B cell (primary cell): ENCODE results near the gene HECTD1. TPM values are rescaled to one million over a fixed set of nuclear protein-coding genes. Genes with fewer than 3 reads are reported as not detected.
A peak's percentile ranks its signal among the peaks of the same experiment; 100 is the strongest.
"Not testable (repeated sequence)": the region's sequence is repeated elsewhere in the genome, so short reads cannot be mapped to it uniquely, and the experiment has no call there.

Source experiments
- ATAC-seq: fragments of 200-7000 bp; cut with Tn5 transposase; one replicate; pipeline ENCODE4 v1.10.0; 2021; ENCODE audit warnings: low read depth, mild to moderate bottlenecking, moderate number of reproducible peaks, moderate library complexity
- CTCF ChIA-PET: fragments of 350-600 bp; sonication (Branson Sonifier 250); formaldehyde crosslinking; loops from one replicate; lab custom pipeline; 2021; ENCODE audit warnings: antibody characterized with exemption, inconsistent platforms; lab: Charles Lee
- POLR2A ChIA-PET: fragments of 350-600 bp; sonication (Branson Sonifier 250); formaldehyde crosslinking; loops from one replicate; lab custom pipeline; 2021; ENCODE audit warnings: antibody characterized with exemption; lab: Charles Lee
- DNase-seq: peaks from one replicate; pipeline ENCODE4 v3.0.0; 2013
- H2AFZ ChIP-seq: 2 replicates; pipeline ENCODE4 v1.6.1; 2012; ENCODE audit warnings: mild to moderate bottlenecking, low read depth, low read length; ENCODE audit not compliant: insufficient read depth, poor library complexity, severe bottlenecking
- H3K27ac ChIP-seq, 2 donors: 1 replicate in 1 of 2; 2 replicates in 1 of 2; pipeline ENCODE4 v1.5.1; 2012 to 2013; ENCODE audit warnings: low read length in 2 of 2, mild to moderate bottlenecking in 2 of 2, moderate library complexity in 1 of 2
- H3K27me3 ChIP-seq, 4 experiments: fragments of 200-600 bp in 1 of 4; sonication (generic) in 1 of 4; replicated peaks in 1 of 4; 1 replicate in 2 of 4; 2 replicates in 2 of 4; pipeline versions ENCODE4 v1.6.1 to v1.7.0; 2013 to 2016; ENCODE audit warnings: low read length in 3 of 4, mild to moderate bottlenecking in 2 of 4, mixed read lengths in 1 of 4, moderate library complexity in 1 of 4; ENCODE audit not compliant: insufficient read depth in 4 of 4, control insufficient read depth in 3 of 4; ENCODE audit errors: control extremely low read depth in 1 of 4
- H3K36me3 ChIP-seq, 2 experiments: replicated peaks in 1 of 2; 1 replicate in 1 of 2; 2 replicates in 1 of 2; pipeline versions ENCODE4 v1.6.1 to v1.7.1; 2013; ENCODE audit warnings: low read length in 1 of 2; ENCODE audit not compliant: insufficient read depth in 2 of 2, control insufficient read depth in 1 of 2; ENCODE audit errors: control extremely low read depth in 1 of 2, extremely low read depth in 1 of 2
- H3K4me1 ChIP-seq, 2 donors: fragments of 200-600 bp in 1 of 2; sonication (generic) in 1 of 2; 1 replicate in 1 of 2; 2 replicates in 1 of 2; pipeline versions ENCODE4 v1.5.1 to v1.6.1; 2013 to 2017; ENCODE audit warnings: low read length in 2 of 2; ENCODE audit not compliant: control insufficient read depth in 2 of 2, insufficient read depth in 2 of 2
- H3K4me2 ChIP-seq: replicated peaks from 2 replicates; pipeline ENCODE3; 2012; ENCODE audit warnings: mild to moderate bottlenecking, low read depth, low read length; ENCODE audit not compliant: poor library complexity, severe bottlenecking
- H3K4me3 ChIP-seq, 5 experiments: fragments of 200-600 bp in 1 of 5; sonication (generic) in 1 of 5; 1 replicate in 3 of 5; 2 replicates in 2 of 5; pipeline versions ENCODE4 v1.5.1 to v1.7.0; 2011 to 2016; ENCODE audit warnings: low read length in 4 of 5, mild to moderate bottlenecking in 4 of 5, low read depth in 2 of 5, control low read depth in 1 of 5, moderate library complexity in 1 of 5; ENCODE audit not compliant: insufficient read depth in 1 of 5; ENCODE audit errors: control extremely low read depth in 1 of 5, extremely low read depth in 1 of 5
- H3K79me2 ChIP-seq: fragments of 200-600 bp; sonication (generic); one replicate; pipeline ENCODE4 v1.6.0; 2016; ENCODE audit warnings: low read length; ENCODE audit not compliant: control insufficient read depth, insufficient read depth
- H3K9ac ChIP-seq: fragments of 200-600 bp; sonication (generic); 2 replicates; pipeline ENCODE4 v1.6.1; 2017; ENCODE audit warnings: mild to moderate bottlenecking, low read length, moderate library complexity
- H3K9me3 ChIP-seq, 3 donors: one replicate each; pipeline versions ENCODE4 v1.6.1 to v1.7.1; 2013; ENCODE audit warnings: low read length in 2 of 3; ENCODE audit not compliant: control insufficient read depth in 2 of 3, insufficient read depth in 1 of 3; ENCODE audit errors: control extremely low read depth in 1 of 3
- H4K20me1 ChIP-seq: 2 replicates; pipeline ENCODE4 v1.6.0; 2012; ENCODE audit warnings: mild to moderate bottlenecking, low read length; ENCODE audit not compliant: insufficient read depth, control insufficient read depth, poor library complexity, severe bottlenecking
- H3K27ac Mint-ChIP-seq: one replicate; pipeline ENCODE4 v1.8.0; 2021; ENCODE audit warnings: mixed read lengths
- H3K27me3 Mint-ChIP-seq: one replicate; pipeline ENCODE4 v1.8.0; 2021; ENCODE audit warnings: mixed read lengths
- H3K4me1 Mint-ChIP-seq: one replicate; pipeline ENCODE4 v1.8.0; 2021; ENCODE audit warnings: mixed read lengths
- H3K4me3 Mint-ChIP-seq: one replicate; pipeline ENCODE4 v1.8.0; 2021; ENCODE audit warnings: mixed read lengths
- H3K9me3 Mint-ChIP-seq: one replicate; pipeline ENCODE4 v1.8.0; 2022; ENCODE audit warnings: mixed read lengths; ENCODE audit not compliant: insufficient read depth
- EZH2 ChIP-seq: IDR thresholded peaks from 2 replicates; pipeline ENCODE4 v1.6.1; 2012; ENCODE audit warnings: borderline replicate concordance, low read depth, mild to moderate bottlenecking, moderate library complexity, low read length; ENCODE audit not compliant: insufficient read depth, poor library complexity, severe bottlenecking
- WGBS: methylation state at CpG from one replicate; pipeline ENCODE4 v1.1.5; 2013; ENCODE audit warnings: missing lambda C conversion rate; ENCODE audit not compliant: insufficient coverage; 5-methylcytosine and 5-hydroxymethylcytosine counted together
- intact Hi-C: fragments of 100-400 bp; cut with micrococcal nuclease; formaldehyde crosslinking; loops from one replicate; pipeline ENCODE4 v1.10.0; 2022
- polyA plus RNA-seq: library from polyadenylated mRNA; depleted of rRNA; stranded (reverse); fragments of >200 nt; gene quantifications from 2 replicates; pipeline ENCODE4 v1.2.3, GENCODE V29; 2012
- total RNA-seq, 2 donors: library from RNA; stranded (reverse); fragments of 120-200 nt in 1 of 2; gene quantifications; 1 replicate in 1 of 2; 2 replicates in 1 of 2; pipeline versions ENCODE4 v1.2.3 to v1.2.4, GENCODE V29; 2013 to 2022
- TF ChIP-seq, protein P1 (sequence below): fragments of 200-600 bp; IDR thresholded peaks from one replicate; pipeline ENCODE4 v1.8.0; 2022; ENCODE audit warnings: antibody characterized with exemption, mild to moderate bottlenecking

Gene HECTD1
- total and polyA plus RNA-seq, 2 donors (not counting 1 experiment from before 2014, with no cell fraction given) = 63.1 to 184 TPM

GRCh38 chr14:31189346-31190218 lies 18.0 kb downstream of the HECTD1 start:
- no peaks in the 10 kb centered on the region for H3K9me3 ChIP-seq
- Mint-ChIP-seq H3K9me3 (no peaks in the 10 kb centered on the region), H3K4me3 (no peak overlapping the region), H3K27me3 (no peaks in the 10 kb centered on the region), H3K4me1 (peaks cover 27% of the 10 kb centered on the region), H3K27ac (no peak overlapping the region)
- no peak overlapping the region for H3K27ac ChIP-seq
- 67% methylated on average over 3 of the region's 5 CpGs for WGBS
- intact Hi-C loops = no loop called here
- H2AFZ ChIP-seq = no peak overlapping the region
- H3K4me1 ChIP-seq = peaks cover 0 to 4% of the 10 kb centered on the region in 2 donors
- CTCF ChIA-PET = no interaction called here
- no peaks in the 10 kb centered on the region for H3K27me3 ChIP-seq
- peaks cover 66% of the 10 kb centered on the region for H4K20me1 ChIP-seq
- no peak overlapping the region for H3K4me2 ChIP-seq
- H3K36me3 ChIP-seq = peaks cover 2 to 28% of the 10 kb centered on the region in 2 experiments
- H3K79me2 ChIP-seq = peaks cover 93% of the 10 kb centered on the region
- POLR2A ChIA-PET = interaction anchor here (0.6 kb wide), 1 partner anchor 11 kb away, joined by 8 read pairs; no protein-coding TSS in a partner anchor
- no peak overlapping the region for H3K4me3 ChIP-seq
- DNase-seq = no peak
- ATAC-seq = no peak
- H3K9ac ChIP-seq = no peak overlapping the region
- TF ChIP-seq EZH2 = no peak
- TF ChIP-seq, protein P1, sequence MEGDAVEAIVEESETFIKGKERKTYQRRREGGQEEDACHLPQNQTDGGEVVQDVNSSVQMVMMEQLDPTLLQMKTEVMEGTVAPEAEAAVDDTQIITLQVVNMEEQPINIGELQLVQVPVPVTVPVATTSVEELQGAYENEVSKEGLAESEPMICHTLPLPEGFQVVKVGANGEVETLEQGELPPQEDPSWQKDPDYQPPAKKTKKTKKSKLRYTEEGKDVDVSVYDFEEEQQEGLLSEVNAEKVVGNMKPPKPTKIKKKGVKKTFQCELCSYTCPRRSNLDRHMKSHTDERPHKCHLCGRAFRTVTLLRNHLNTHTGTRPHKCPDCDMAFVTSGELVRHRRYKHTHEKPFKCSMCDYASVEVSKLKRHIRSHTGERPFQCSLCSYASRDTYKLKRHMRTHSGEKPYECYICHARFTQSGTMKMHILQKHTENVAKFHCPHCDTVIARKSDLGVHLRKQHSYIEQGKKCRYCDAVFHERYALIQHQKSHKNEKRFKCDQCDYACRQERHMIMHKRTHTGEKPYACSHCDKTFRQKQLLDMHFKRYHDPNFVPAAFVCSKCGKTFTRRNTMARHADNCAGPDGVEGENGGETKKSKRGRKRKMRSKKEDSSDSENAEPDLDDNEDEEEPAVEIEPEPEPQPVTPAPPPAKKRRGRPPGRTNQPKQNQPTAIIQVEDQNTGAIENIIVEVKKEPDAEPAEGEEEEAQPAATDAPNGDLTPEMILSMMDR = no peak

- H2AFZ ChIP-seq = no peak overlapping the region
- no peak overlapping the region for H3K9ac ChIP-seq
- no peaks in the 10 kb centered on the region for H3K9me3 Mint-ChIP-seq
- peak overlapping the region; percentile 2 for H3K27ac Mint-ChIP-seq
- DNase-seq (no peak), ATAC-seq (no peak)
- peaks cover 25% of the 10 kb centered on the region for H3K4me1 Mint-ChIP-seq
- intact Hi-C loops = no loop called here
- peak overlapping the region in 1 of 2 donors; percentile 42 for H3K27ac ChIP-seq
- TF ChIP-seq EZH2 = no peak
- TF ChIP-seq, protein P1 = no peak
- H3K9me3 ChIP-seq = no peaks in the 10 kb centered on the region
- peaks cover 2 to 25% of the 10 kb centered on the region in 2 experiments for H3K36me3 ChIP-seq
- H3K79me2 ChIP-seq = peaks cover 93% of the 10 kb centered on the region
- H3K4me2 ChIP-seq = no peak overlapping the region
- POLR2A ChIA-PET = no interaction called here
- H3K4me3 Mint-ChIP-seq = no peak overlapping the region
- peaks cover 69% of the 10 kb centered on the region for H4K20me1 ChIP-seq
- H3K4me3 ChIP-seq = no peak overlapping the region
- CTCF ChIA-PET = no interaction called here
- H3K27me3 ChIP-seq = no peaks in the 10 kb centered on the region
- no peaks in the 10 kb centered on the region for H3K27me3 Mint-ChIP-seq
- WGBS = 100% methylated on average over 1 of the region's 1 CpG
- H3K4me1 ChIP-seq = peaks cover 0 to 4% of the 10 kb centered on the region in 2 donors
Measured at GRCh38 chr14:31188744-31189143, 18.8 kb downstream of the HECTD1 start.

GRCh38 chr14:31182016-31182415 lies 25.6 kb downstream of the HECTD1 start:
- H3K4me3 Mint-ChIP-seq, DNase-seq, H2AFZ ChIP-seq, POLR2A ChIA-PET, H3K27me3 ChIP-seq, CTCF ChIA-PET, H3K9ac ChIP-seq, H3K27ac Mint-ChIP-seq, H3K9me3 Mint-ChIP-seq, H3K4me3 ChIP-seq, H3K27ac ChIP-seq, H3K27me3 Mint-ChIP-seq, H3K9me3 ChIP-seq, ATAC-seq, H3K4me2 ChIP-seq, H3K4me1 ChIP-seq: not testable (repeated sequence)
- Histone ChIP-seq H3K79me2 (peaks cover 77% of the 10 kb centered on the region), H4K20me1 (peaks cover 30% of the 10 kb centered on the region), H3K36me3 (peaks cover 1 to 23% of the 10 kb centered on the region in 2 experiments)
- intact Hi-C loops = loop anchor here (5.0 kb wide), 1 partner anchor 175 kb away; no protein-coding TSS in a partner anchor
- WGBS = 100% methylated on average over 1 of the region's 6 CpGs
- H3K4me1 Mint-ChIP-seq = peaks cover 11% of the 10 kb centered on the region
